Hepatocyte (in vitro differentiated cells): Measurements from ENCODE around the gene SLX4IP. TPM values are rescaled to one million over a fixed set of nuclear protein-coding genes. Genes with fewer than 3 reads are reported as not detected.
"Not testable (repeated sequence)": the region's sequence is repeated elsewhere in the genome, so short reads cannot be mapped to it uniquely, and the experiment has no call there.

Experiments used
- DNase-seq: peaks from one replicate; pipeline ENCODE4 v3.0.0-alpha.2; 2016; ENCODE audit warnings: low spot score
- H2AFZ ChIP-seq: fragments of 200-600 bp; sonication (generic); 2 replicates; pipeline ENCODE4 v1.6.0; 2016; ENCODE audit warnings: antibody characterized with exemption, mild to moderate bottlenecking
- H3K27ac ChIP-seq: fragments of 200-600 bp; sonication (generic); 2 replicates; pipeline ENCODE4 v1.5.1; 2016; ENCODE audit warnings: mild to moderate bottlenecking
- H3K27me3 ChIP-seq: fragments of 200-600 bp; sonication (generic); 2 replicates; pipeline ENCODE4 v1.6.1; 2016
- H3K36me3 ChIP-seq: fragments of 200-600 bp; sonication (generic); replicated peaks from 2 replicates; pipeline ENCODE4 v1.5.1; 2016; ENCODE audit warnings: low read depth; ENCODE audit not compliant: insufficient read depth
- H3K4me1 ChIP-seq: fragments of 200-600 bp; sonication (generic); 2 replicates; pipeline ENCODE4 v1.5.1; 2016; ENCODE audit warnings: mild to moderate bottlenecking, moderate library complexity; ENCODE audit not compliant: insufficient read depth
- H3K4me2 ChIP-seq: fragments of 200-600 bp; sonication (generic); 2 replicates; pipeline ENCODE4 v1.6.0; 2016
- H3K4me3 ChIP-seq: fragments of 200-600 bp; sonication (generic); 2 replicates; pipeline ENCODE4 v1.5.1; 2016; ENCODE audit warnings: mild to moderate bottlenecking
- H3K79me2 ChIP-seq: fragments of 200-600 bp; sonication (generic); 2 replicates; pipeline ENCODE4 v1.6.0; 2017; ENCODE audit warnings: mild to moderate bottlenecking
- H3K9me2 ChIP-seq: fragments of 200-600 bp; sonication (generic); replicated peaks from 2 replicates; pipeline ENCODE4 v1.6.0; 2017; ENCODE audit warnings: mild to moderate bottlenecking; ENCODE audit not compliant: insufficient read depth
- H3K9me3 ChIP-seq: fragments of 200-600 bp; sonication (generic); 2 replicates; pipeline ENCODE4 v1.5.1; 2016; ENCODE audit warnings: low read depth, mild to moderate bottlenecking
- H4K20me1 ChIP-seq: fragments of 200-600 bp; sonication (generic); 2 replicates; pipeline ENCODE4 v1.6.0; 2016; ENCODE audit warnings: mild to moderate bottlenecking; ENCODE audit not compliant: insufficient read depth, poor library complexity, severe bottlenecking
- EZH2 ChIP-seq: fragments of 200-600 bp; sonication (generic); IDR thresholded peaks from 2 replicates; pipeline ENCODE4 v1.6.1; 2016; ENCODE audit warnings: antibody characterized with exemption, mild to moderate bottlenecking, borderline replicate concordance
- EZH2phosphoT487 ChIP-seq: fragments of 200-600 bp; sonication (generic); IDR thresholded peaks from one replicate; pipeline ENCODE4 v1.6.1; 2018; ENCODE audit warnings: antibody characterized with exemption, mild to moderate bottlenecking, low read depth, moderate library complexity; ENCODE audit not compliant: unreplicated experiment, severe bottlenecking
- WGBS: methylation state at CpG from one replicate; pipeline ENCODE4 v1.1.6; 2016; ENCODE audit warnings: low lambda C conversion rate; ENCODE audit errors: missing lambda C conversion rate; 5-methylcytosine and 5-hydroxymethylcytosine counted together
- polyA plus RNA-seq: library from polyadenylated mRNA; unstranded; fragments of >200 nt; fragmentation: Nextera tagmentation; extraction: Ambion mirVana; gene quantifications from 2 replicates; pipeline ENCODE4 v1.2.1, GENCODE V29; 2016
- total RNA-seq: library from RNA; depleted of rRNA; stranded (reverse); fragments of >200 nt; gene quantifications from 2 replicates; pipeline ENCODE4 v1.2.3, GENCODE V29; 2014
- TF ChIP-seq, protein P1 (sequence below): fragments of 200-600 bp; sonication (generic); IDR thresholded peaks from 2 replicates; pipeline ENCODE4 v1.5.1; 2016; ENCODE audit warnings: antibody characterized with exemption, mild to moderate bottlenecking; ENCODE audit not compliant: poor library complexity

Gene SLX4IP
- total and polyA plus RNA-seq, 2 experiments from 2014 or later, result 2.9 to 5.7 TPM

DNA sequence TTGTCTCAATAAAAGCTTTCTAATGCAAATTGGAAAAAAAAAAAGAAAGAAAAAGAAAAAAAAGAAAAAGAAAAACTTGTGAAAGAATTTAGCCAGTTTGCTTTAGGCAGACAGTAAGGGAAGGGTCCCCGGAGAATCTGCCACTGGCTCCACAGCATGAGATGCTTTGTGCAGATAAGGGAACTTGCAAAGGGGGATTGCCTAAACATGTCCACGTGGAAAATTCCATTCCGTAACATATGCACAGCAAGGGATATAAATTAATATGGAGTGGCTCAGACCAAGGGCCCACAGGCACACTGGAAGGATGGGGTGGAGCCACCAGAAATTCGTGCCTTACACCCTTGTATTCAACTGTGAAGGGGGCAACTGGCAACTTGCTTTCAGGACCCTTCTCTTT lies 46.5 kb upstream of the SLX4IP start:
- Histone ChIP-seq H3K27ac (no peak overlapping the region), H3K4me3 (no peak overlapping the region)

DNA sequence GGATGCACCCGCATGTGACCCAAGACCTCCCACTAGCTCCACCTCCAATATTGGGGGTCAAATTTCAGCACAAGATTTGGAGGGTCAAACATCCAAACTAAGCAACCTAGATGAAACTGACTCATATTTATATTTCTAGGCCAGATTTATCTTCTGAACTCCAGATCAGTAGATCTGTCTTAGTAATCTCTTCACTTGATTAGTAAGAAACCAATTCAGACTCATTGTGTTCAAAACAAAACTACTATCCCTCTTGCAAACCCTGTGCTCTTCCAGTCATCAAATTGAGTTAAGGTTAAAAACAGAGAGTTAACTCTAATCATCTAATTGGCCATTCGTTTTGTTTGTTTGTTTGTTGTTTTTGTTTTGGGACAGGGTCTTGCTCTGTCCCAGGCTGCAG lies 44.4 kb upstream of the SLX4IP start:
- no peak overlapping the region for H3K27ac ChIP-seq
- H3K36me3 ChIP-seq, result no peaks in the 10 kb centered on the region
- no peaks in the 10 kb centered on the region for H4K20me1 ChIP-seq
- no peak overlapping the region for H3K4me3 ChIP-seq
- H3K4me1 ChIP-seq, result peaks cover 4% of the 10 kb centered on the region
- no peak overlapping the region for H2AFZ ChIP-seq
- H3K9me3 ChIP-seq, result no peaks in the 10 kb centered on the region
- DNase-seq, result no peak
- TF ChIP-seq EZH2 (no peak), EZH2phosphoT487 (no peak)
- TF ChIP-seq, protein P1, sequence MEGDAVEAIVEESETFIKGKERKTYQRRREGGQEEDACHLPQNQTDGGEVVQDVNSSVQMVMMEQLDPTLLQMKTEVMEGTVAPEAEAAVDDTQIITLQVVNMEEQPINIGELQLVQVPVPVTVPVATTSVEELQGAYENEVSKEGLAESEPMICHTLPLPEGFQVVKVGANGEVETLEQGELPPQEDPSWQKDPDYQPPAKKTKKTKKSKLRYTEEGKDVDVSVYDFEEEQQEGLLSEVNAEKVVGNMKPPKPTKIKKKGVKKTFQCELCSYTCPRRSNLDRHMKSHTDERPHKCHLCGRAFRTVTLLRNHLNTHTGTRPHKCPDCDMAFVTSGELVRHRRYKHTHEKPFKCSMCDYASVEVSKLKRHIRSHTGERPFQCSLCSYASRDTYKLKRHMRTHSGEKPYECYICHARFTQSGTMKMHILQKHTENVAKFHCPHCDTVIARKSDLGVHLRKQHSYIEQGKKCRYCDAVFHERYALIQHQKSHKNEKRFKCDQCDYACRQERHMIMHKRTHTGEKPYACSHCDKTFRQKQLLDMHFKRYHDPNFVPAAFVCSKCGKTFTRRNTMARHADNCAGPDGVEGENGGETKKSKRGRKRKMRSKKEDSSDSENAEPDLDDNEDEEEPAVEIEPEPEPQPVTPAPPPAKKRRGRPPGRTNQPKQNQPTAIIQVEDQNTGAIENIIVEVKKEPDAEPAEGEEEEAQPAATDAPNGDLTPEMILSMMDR, result no peak
- 92% methylated on average over 2 of the region's 2 CpGs for WGBS
- H3K79me2 ChIP-seq, result no peaks in the 10 kb centered on the region
- H3K9me2 ChIP-seq, result no peaks in the 10 kb centered on the region
- no peaks in the 10 kb centered on the region for H3K27me3 ChIP-seq
- no peak overlapping the region for H3K4me2 ChIP-seq

More for the DNA sequence above, 46.5 kb upstream of the SLX4IP start:
- H3K4me2 ChIP-seq, result peak overlapping the region; percentile 17
- no peak overlapping the region for H2AFZ ChIP-seq
- no peak for DNase-seq
- H3K4me1 ChIP-seq, result peaks cover 6% of the 10 kb centered on the region
- no peaks in the 10 kb centered on the region for H3K36me3 ChIP-seq
- H3K9me3 ChIP-seq, result no peaks in the 10 kb centered on the region
- H3K9me2 ChIP-seq, result no peaks in the 10 kb centered on the region
- TF ChIP-seq, protein P1, result no peak
- no peak for TF ChIP-seq EZH2phosphoT487
- TF ChIP-seq EZH2, result no peak
- no peaks in the 10 kb centered on the region for H4K20me1 ChIP-seq
- H3K27me3 ChIP-seq, result no peaks in the 10 kb centered on the region
- WGBS, result 44% methylated on average over 4 of the region's 4 CpGs
- no peaks in the 10 kb centered on the region for H3K79me2 ChIP-seq

DNA sequence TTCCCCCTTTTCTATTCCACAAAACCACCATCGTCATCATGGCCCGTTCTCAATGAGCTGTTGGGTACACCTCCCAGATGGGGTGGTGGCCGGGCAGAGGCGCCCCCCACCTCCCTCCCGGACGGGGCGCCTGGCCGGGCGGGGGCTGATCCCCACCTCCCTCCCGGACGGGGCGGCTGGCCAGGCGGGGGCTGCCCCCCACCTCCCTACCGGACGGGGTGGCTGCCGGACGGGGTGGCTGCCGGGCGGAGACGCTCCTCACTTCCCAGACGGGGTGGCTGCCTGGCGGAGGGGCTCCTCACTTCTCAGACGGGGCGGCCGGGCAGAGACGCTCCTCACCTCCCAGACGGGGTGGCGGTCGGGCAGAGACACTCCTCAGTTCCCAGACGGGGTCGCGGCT lies 40.4 kb upstream of the SLX4IP start:
- H3K27me3 ChIP-seq, H3K79me2 ChIP-seq, H3K4me2 ChIP-seq, H3K36me3 ChIP-seq, H4K20me1 ChIP-seq, H3K4me3 ChIP-seq, H3K9me2 ChIP-seq, H3K9me3 ChIP-seq, DNase-seq, H2AFZ ChIP-seq, H3K4me1 ChIP-seq, H3K27ac ChIP-seq: not testable (repeated sequence)
- WGBS, result no CpG with 5 or more reads among the region's 32 CpGs

DNA sequence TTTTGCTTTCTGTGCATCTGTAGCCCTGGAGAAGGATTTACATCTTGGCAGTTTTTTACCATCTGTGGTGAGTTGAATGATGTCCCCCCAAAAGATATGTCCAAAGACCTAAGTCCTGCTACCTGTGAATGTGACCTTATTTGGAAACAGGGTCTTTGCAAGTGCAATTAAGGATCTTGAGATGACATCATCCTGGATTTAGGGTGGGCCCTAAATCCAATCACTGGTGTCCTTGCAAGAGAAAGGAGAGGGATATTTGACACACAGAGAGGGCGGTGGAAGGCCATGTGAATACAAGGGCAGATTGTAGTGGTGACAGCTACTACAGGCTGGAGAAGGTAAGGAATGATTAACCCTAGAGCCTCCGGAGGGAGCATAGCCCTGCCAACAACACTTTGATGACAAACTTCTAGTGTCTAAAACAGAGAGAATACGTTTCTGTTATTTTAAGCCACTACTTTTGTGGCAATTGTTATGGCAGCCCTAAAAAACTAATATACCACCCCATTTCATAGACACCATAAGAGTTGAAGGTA lies 36.2 kb upstream of the SLX4IP start:
- no peak for DNase-seq
- Histone ChIP-seq H3K9me2 (no peaks in the 10 kb centered on the region), H4K20me1 (no peaks in the 10 kb centered on the region), H3K9me3 (no peaks in the 10 kb centered on the region), H3K4me1 (no peaks in the 10 kb centered on the region), H3K4me2 (no peak overlapping the region), H2AFZ (no peak overlapping the region), H3K4me3 (no peak overlapping the region), H3K79me2 (no peaks in the 10 kb centered on the region), H3K27me3 (no peaks in the 10 kb centered on the region), H3K27ac (no peak overlapping the region), H3K36me3 (no peaks in the 10 kb centered on the region)
- 50% methylated on average over 3 of the region's 3 CpGs for WGBS
- no peak for TF ChIP-seq EZH2phosphoT487
